H9 (cell line): ENCODE measurements around the gene ARHGAP22. TPM values are rescaled to one million over a fixed set of nuclear protein-coding genes. Genes with fewer than 3 reads are reported as not detected.

Source experiments
- DNase-seq: peaks from one replicate; pipeline ENCODE4 v3.0.0-alpha.2; 2017
- H2AFZ ChIP-seq: one replicate; pipeline ENCODE4 v1.6.1; 2013; ENCODE audit warnings: mild to moderate bottlenecking, low read length, control low read depth, moderate library complexity
- H2AK5ac ChIP-seq: 2 replicates; pipeline ENCODE4 v1.6.1; 2013; ENCODE audit warnings: low read length, control low read depth, mixed read lengths; ENCODE audit not compliant: insufficient read length
- H2BK120ac ChIP-seq: one replicate; pipeline ENCODE4 v1.6.1; 2013; ENCODE audit warnings: low read depth, mild to moderate bottlenecking, low read length, control low read depth, inconsistent platforms; ENCODE audit not compliant: poor library complexity, severe bottlenecking
- H2BK12ac ChIP-seq: 2 replicates; pipeline ENCODE4 v1.6.1; 2013; ENCODE audit warnings: low read length, control low read depth, mixed read lengths, low read depth; ENCODE audit not compliant: insufficient read length
- H2BK15ac ChIP-seq: 2 replicates; pipeline ENCODE4 v1.6.1; 2013; ENCODE audit warnings: low read depth, low read length, control low read depth
- H2BK20ac ChIP-seq: one replicate; pipeline ENCODE4 v1.6.1; 2013; ENCODE audit warnings: low read depth, mild to moderate bottlenecking, low read length, control low read depth, inconsistent platforms; ENCODE audit not compliant: poor library complexity, severe bottlenecking
- H2BK5ac ChIP-seq: 2 replicates; pipeline ENCODE4 v1.6.1; 2013; ENCODE audit warnings: low read length, control low read depth, mixed read lengths; ENCODE audit not compliant: insufficient read length
- H3K14ac ChIP-seq: 2 replicates; pipeline ENCODE4 v1.6.1; 2013; ENCODE audit warnings: low read length, control low read depth; ENCODE audit not compliant: insufficient read depth
- H3K18ac ChIP-seq: 2 replicates; pipeline ENCODE4 v1.6.1; 2013; ENCODE audit warnings: low read depth, mild to moderate bottlenecking, mixed read lengths, low read length, control low read depth; ENCODE audit not compliant: insufficient read length
- H3K23ac ChIP-seq: 2 replicates; pipeline ENCODE4 v1.6.1; 2013; ENCODE audit warnings: low read length, control low read depth, mixed read lengths, low read depth; ENCODE audit not compliant: insufficient read length
- H3K23me2 ChIP-seq: 2 replicates; pipeline ENCODE4 v1.6.1; 2013; ENCODE audit warnings: low read depth, mild to moderate bottlenecking, mixed read lengths, low read length, control low read depth; ENCODE audit not compliant: insufficient read length, poor library complexity, severe bottlenecking
- H3K27ac ChIP-seq: 2 replicates; pipeline ENCODE4 v1.5.1; 2013; ENCODE audit warnings: low read length, control low read depth, mixed read lengths, low read depth; ENCODE audit not compliant: insufficient read length
- H3K27me3 ChIP-seq: 2 replicates; pipeline ENCODE4 v1.6.1; 2013; ENCODE audit warnings: low read length, control low read depth, inconsistent platforms; ENCODE audit not compliant: insufficient read depth
- H3K4ac ChIP-seq: 2 replicates; pipeline ENCODE4 v1.6.1; 2013; ENCODE audit warnings: low read depth, mild to moderate bottlenecking, control low read depth, inconsistent platforms, low read length, moderate library complexity
- H3K4me1 ChIP-seq: 2 replicates; pipeline ENCODE4 v1.6.1; 2013; ENCODE audit warnings: low read length, control low read depth, inconsistent platforms; ENCODE audit not compliant: insufficient read depth
- H3K4me2 ChIP-seq: 2 replicates; pipeline ENCODE4 v1.6.1; 2013; ENCODE audit warnings: low read length, control low read depth, mixed read lengths; ENCODE audit not compliant: insufficient read length, insufficient read depth
- H3K56ac ChIP-seq: 2 replicates; pipeline ENCODE4 v1.6.1; 2013; ENCODE audit warnings: low read depth, mild to moderate bottlenecking, mixed read lengths, low read length, control low read depth; ENCODE audit not compliant: insufficient read length
- H3K79me1 ChIP-seq: 2 replicates; pipeline ENCODE4 v1.6.1; 2013; ENCODE audit warnings: low read depth, mild to moderate bottlenecking, moderate library complexity, low read length, control low read depth, inconsistent platforms; ENCODE audit not compliant: insufficient read depth, poor library complexity, severe bottlenecking
- H3K79me2 ChIP-seq: 2 replicates; pipeline ENCODE4 v1.6.1; 2013; ENCODE audit warnings: low read length, control low read depth, inconsistent platforms; ENCODE audit not compliant: insufficient read depth
- H3K9ac ChIP-seq: 2 replicates; pipeline ENCODE4 v1.6.1; 2013; ENCODE audit warnings: low read length, control low read depth, mixed read lengths; ENCODE audit not compliant: insufficient read length; ENCODE audit errors: extremely low read depth
- H3K9me3 ChIP-seq: one replicate; pipeline ENCODE4 v1.6.1; 2013; ENCODE audit warnings: low read depth, low read length, inconsistent platforms; ENCODE audit not compliant: control insufficient read depth
- H3T11ph ChIP-seq: one replicate; pipeline ENCODE4 v1.6.1; 2013; ENCODE audit warnings: mild to moderate bottlenecking, low read length, control low read depth, inconsistent platforms
- H4K20me1 ChIP-seq: one replicate; pipeline ENCODE4 v1.6.1; 2013; ENCODE audit not compliant: control insufficient read depth, insufficient read length, insufficient read depth
- H4K5ac ChIP-seq: 2 replicates; pipeline ENCODE4 v1.6.1; 2013; ENCODE audit warnings: low read depth, mild to moderate bottlenecking, mixed read lengths, low read length, control low read depth; ENCODE audit not compliant: insufficient read length
- H4K8ac ChIP-seq: replicated peaks from 2 replicates; pipeline ENCODE4 v1.6.1; 2013; ENCODE audit warnings: low read length, control low read depth, mixed read lengths, low read depth; ENCODE audit not compliant: insufficient read length
- H4K91ac ChIP-seq: 2 replicates; pipeline ENCODE4 v1.6.1; 2013; ENCODE audit warnings: low read depth, mild to moderate bottlenecking, moderate library complexity, mixed read lengths, low read length, control low read depth; ENCODE audit not compliant: insufficient read length
- H3K27ac Mint-ChIP-seq, 3 experiments: 2 replicates in 2 of 3; 3 replicates in 1 of 3; pipeline ENCODE4 v1.8.0; 2020 to 2021; ENCODE audit warnings: mixed read lengths in 3 of 3, mild to moderate bottlenecking in 1 of 3, moderate library complexity in 1 of 3
- H3K27me3 Mint-ChIP-seq: 2 replicates; pipeline ENCODE4 v1.8.0; 2021; ENCODE audit warnings: low read depth, mild to moderate bottlenecking, moderate library complexity, mixed read lengths
- H3K36me3 Mint-ChIP-seq, 3 experiments: 2 replicates in 2 of 3; 3 replicates in 1 of 3; pipeline ENCODE4 v1.8.0; 2020 to 2021; ENCODE audit warnings: low read depth in 3 of 3, mixed read lengths in 3 of 3; ENCODE audit not compliant: insufficient read depth in 1 of 3
- H3K4me1 Mint-ChIP-seq, 2 experiments: 2 replicates each; pipeline ENCODE4 v1.8.0; 2020; ENCODE audit warnings: mixed read lengths in 2 of 2
- H3K4me3 Mint-ChIP-seq, 2 experiments: 2 replicates in 1 of 2; 3 replicates in 1 of 2; pipeline ENCODE4 v1.8.0; 2020 to 2021; ENCODE audit warnings: mild to moderate bottlenecking in 2 of 2, mixed read lengths in 2 of 2, moderate library complexity in 1 of 2
- H3K9me3 Mint-ChIP-seq, 2 experiments: 2 replicates in 1 of 2; 3 replicates in 1 of 2; pipeline ENCODE4 v1.8.0; 2020; ENCODE audit warnings: mild to moderate bottlenecking in 2 of 2, mixed read lengths in 2 of 2, moderate library complexity in 1 of 2
- WGBS: extraction: QIAGEN DNeasy Blood & Tissue Kit; methylation state at CpG from one replicate; pipeline ENCODE4 v1.1.7; 2013; ENCODE audit warnings: missing lambda C conversion rate, low lambda C conversion rate, mixed read lengths; ENCODE audit not compliant: insufficient read length; ENCODE audit errors: extremely low coverage; 5-methylcytosine and 5-hydroxymethylcytosine counted together
- long read RNA-seq: library from polyadenylated mRNA; unstranded; transcript quantifications from one replicate; pipeline ENCODE4 v2.0.0, GENCODE V29; 2020
- total RNA-seq: library from RNA; stranded (reverse); gene quantifications from 2 replicates; pipeline ENCODE4 v1.2.1, GENCODE V29; 2021
- TF ChIP-seq, protein P1 (sequence below): fragments of 200-600 bp; sonication (generic); conservative IDR thresholded peaks from 3 replicates; pipeline ENCODE4 v1.8.0; 2021; ENCODE audit warnings: antibody characterized with exemption, mild to moderate bottlenecking

Gene ARHGAP22, protein sequence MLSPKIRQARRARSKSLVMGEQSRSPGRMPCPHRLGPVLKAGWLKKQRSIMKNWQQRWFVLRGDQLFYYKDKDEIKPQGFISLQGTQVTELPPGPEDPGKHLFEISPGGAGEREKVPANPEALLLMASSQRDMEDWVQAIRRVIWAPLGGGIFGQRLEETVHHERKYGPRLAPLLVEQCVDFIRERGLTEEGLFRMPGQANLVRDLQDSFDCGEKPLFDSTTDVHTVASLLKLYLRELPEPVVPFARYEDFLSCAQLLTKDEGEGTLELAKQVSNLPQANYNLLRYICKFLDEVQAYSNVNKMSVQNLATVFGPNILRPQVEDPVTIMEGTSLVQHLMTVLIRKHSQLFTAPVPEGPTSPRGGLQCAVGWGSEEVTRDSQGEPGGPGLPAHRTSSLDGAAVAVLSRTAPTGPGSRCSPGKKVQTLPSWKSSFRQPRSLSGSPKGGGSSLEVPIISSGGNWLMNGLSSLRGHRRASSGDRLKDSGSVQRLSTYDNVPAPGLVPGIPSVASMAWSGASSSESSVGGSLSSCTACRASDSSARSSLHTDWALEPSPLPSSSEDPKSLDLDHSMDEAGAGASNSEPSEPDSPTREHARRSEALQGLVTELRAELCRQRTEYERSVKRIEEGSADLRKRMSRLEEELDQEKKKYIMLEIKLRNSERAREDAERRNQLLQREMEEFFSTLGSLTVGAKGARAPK
- 6.9 and 7.4 TPM in 2 replicates for total RNA-seq
- long read RNA-seq, partial matches to known transcripts, result 1 of 5 reads
- long read RNA-seq, other reads (novel, unspliced or antisense), result 1 of 5 reads

DNA sequence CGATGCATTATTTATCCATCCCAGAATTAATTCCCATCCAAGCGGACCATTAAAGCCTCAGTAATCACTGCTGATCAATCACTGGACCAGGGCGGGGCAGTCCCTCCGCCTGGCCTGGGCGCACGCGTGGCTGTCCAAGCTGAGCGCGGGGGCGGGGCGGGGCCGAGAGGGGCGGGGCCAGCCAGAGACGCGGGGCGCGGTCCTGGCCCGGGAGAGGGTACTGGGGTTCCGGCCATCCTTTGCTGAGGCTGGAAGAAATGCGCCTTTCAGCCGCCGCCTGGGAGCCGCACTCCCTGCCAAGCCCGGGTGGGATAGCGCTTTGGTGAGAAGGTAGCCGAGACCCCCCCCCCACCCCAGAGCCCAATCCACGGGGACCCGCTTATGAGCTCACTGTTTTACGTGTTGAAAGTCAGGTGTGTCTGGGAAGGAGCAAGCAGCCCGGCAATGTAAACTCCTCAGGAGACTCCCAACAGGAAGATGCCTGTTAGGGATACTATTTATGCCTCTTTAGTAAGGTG lies at the start of gene ARHGAP22:
Gene ARHGAP22 (minus strand): TSS at position 83 of the 518 bp plus-strand sequence. CDS start 277 bp downstream, outside the sequence.
- H2BK20ac ChIP-seq, result no peak within 1 kb of the TSS
- H3K4ac ChIP-seq, result no peak within 1 kb of the TSS
- H4K5ac ChIP-seq, result no peak within 1 kb of the TSS
- no peak within 1 kb of the TSS for H2AFZ ChIP-seq
- no peak within 1 kb of the TSS for H3K27ac ChIP-seq
- no peaks in the 10 kb centered on the region for H3K36me3 Mint-ChIP-seq
- peak within 1 kb of the TSS; percentile 19; the same call in 1 of the 2 replicates for H3K14ac ChIP-seq
- H3K4me3 Mint-ChIP-seq, result peak within 1 kb of the TSS; percentile 64 to 74
- no peak within 1 kb of the TSS for H2BK5ac ChIP-seq
- peaks cover 25 to 27% of the 10 kb centered on the region in 2 experiments for H3K4me1 Mint-ChIP-seq
- H3K4me1 ChIP-seq, result 0 out of 2 replicates have a peak, but pooled peaks cover 4% of the 10 kb centered on the region
- no peaks in the 10 kb centered on the region for H4K20me1 ChIP-seq
- H2BK120ac ChIP-seq, result no peak within 1 kb of the TSS
- no peak within 1 kb of the TSS for H2AK5ac ChIP-seq
- H3K4me2 ChIP-seq, result peak within 1 kb of the TSS; percentile 61
- no peak within 1 kb of the TSS for H3K18ac ChIP-seq
- H3T11ph ChIP-seq, result no peak within 1 kb of the TSS
- no peak within 1 kb of the TSS for H3K23ac ChIP-seq
- no peaks in the 10 kb centered on the region for H3K79me2 ChIP-seq
- peaks cover 52% of the 10 kb centered on the region for H3K27me3 Mint-ChIP-seq
- no peaks in the 10 kb centered on the region for H3K9me3 Mint-ChIP-seq
- no peak within 1 kb of the TSS; a peak in 1 of 7 replicates for H3K27ac Mint-ChIP-seq
- H3K23me2 ChIP-seq, result peaks cover 5% of the 10 kb centered on the region
- no peak within 1 kb of the TSS for H2BK15ac ChIP-seq
- no CpG with 5 or more reads among the region's 30 CpGs for WGBS
- no peak within 1 kb of the TSS for H4K91ac ChIP-seq
- H4K8ac ChIP-seq, result no peak within 1 kb of the TSS
- peak; percentile 63 for DNase-seq
- H3K9me3 ChIP-seq, result no peaks in the 10 kb centered on the region
- TF ChIP-seq, protein P1, sequence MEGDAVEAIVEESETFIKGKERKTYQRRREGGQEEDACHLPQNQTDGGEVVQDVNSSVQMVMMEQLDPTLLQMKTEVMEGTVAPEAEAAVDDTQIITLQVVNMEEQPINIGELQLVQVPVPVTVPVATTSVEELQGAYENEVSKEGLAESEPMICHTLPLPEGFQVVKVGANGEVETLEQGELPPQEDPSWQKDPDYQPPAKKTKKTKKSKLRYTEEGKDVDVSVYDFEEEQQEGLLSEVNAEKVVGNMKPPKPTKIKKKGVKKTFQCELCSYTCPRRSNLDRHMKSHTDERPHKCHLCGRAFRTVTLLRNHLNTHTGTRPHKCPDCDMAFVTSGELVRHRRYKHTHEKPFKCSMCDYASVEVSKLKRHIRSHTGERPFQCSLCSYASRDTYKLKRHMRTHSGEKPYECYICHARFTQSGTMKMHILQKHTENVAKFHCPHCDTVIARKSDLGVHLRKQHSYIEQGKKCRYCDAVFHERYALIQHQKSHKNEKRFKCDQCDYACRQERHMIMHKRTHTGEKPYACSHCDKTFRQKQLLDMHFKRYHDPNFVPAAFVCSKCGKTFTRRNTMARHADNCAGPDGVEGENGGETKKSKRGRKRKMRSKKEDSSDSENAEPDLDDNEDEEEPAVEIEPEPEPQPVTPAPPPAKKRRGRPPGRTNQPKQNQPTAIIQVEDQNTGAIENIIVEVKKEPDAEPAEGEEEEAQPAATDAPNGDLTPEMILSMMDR, result no peak
- H3K27me3 ChIP-seq, result peaks cover 3% of the 10 kb centered on the region; the same call in 1 of the 2 replicates
- no peaks in the 10 kb centered on the region for H3K79me1 ChIP-seq
- H2BK12ac ChIP-seq, result no peak within 1 kb of the TSS
- H3K9ac ChIP-seq, result no peak within 1 kb of the TSS
- no peak within 1 kb of the TSS for H3K56ac ChIP-seq
